ENCODE measurements around the gene SYT15B.
"Not testable (repeated sequence)": the region's sequence is repeated elsewhere in the genome, so short reads cannot be mapped to it uniquely, and the experiment has no call there.

SYT15B gene

GRCh38 chr10:47753871-47754270, 9.5 kb downstream of the SYT15B start:
- not testable (repeated sequence) for H3K4me3 ChIP-seq (ENCODE audit: low read depth in 1 of 2, low read length in 2 of 2); H3K4me1 ChIP-seq (ENCODE audit: insufficient read depth, low read length); H3K27me3 ChIP-seq (ENCODE audit: control insufficient read depth in 1 of 2, insufficient read depth in 2 of 2, low read length in 2 of 2); H3K9ac ChIP-seq (ENCODE audit: low read length); H3K36me3 ChIP-seq (ENCODE audit: insufficient read depth, low read length); H3K27ac ChIP-seq (ENCODE audit: low read depth, low read length); H3K9me3 ChIP-seq (ENCODE audit: low read length)

GRCh38 chr10:47753176-47753575, 10.2 kb downstream of the SYT15B start:
- H3K4me3 ChIP-seq (ENCODE audit: low read depth in 1 of 2, low read length in 2 of 2); H3K36me3 ChIP-seq (ENCODE audit: insufficient read depth, low read length); H3K27ac ChIP-seq (ENCODE audit: low read depth, low read length); H3K27me3 ChIP-seq (ENCODE audit: control insufficient read depth in 1 of 2, insufficient read depth in 2 of 2, low read length in 2 of 2); H3K9ac ChIP-seq (ENCODE audit: low read length); H3K4me1 ChIP-seq (ENCODE audit: insufficient read depth, low read length); H3K9me3 ChIP-seq (ENCODE audit: low read length): not testable (repeated sequence)

DNA sequence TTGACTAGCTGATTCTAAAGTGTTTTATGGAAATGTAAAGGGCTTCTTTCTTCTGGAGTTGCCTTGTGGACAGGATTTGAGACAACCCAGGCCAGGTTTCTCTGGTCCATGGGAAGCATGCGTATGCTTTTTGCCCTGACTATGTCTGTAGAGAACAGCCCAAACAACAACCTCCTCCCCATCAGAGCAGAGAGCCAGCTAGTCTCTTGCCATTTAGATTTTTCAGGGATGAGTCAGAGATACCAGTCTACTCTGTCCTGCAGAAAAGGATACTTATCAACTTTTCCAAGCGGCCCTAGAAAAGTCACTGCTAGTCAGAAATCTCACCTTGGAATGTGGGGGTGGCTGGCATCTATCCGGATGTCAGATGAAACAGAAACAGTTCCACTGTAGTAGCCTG, 11.6 kb downstream of the SYT15B start:
- H3K27me3 ChIP-seq (ENCODE audit: control insufficient read depth in 1 of 2, insufficient read depth in 2 of 2, low read length in 2 of 2); H3K27ac ChIP-seq (ENCODE audit: low read depth, low read length); H3K36me3 ChIP-seq (ENCODE audit: insufficient read depth, low read length); H3K9me3 ChIP-seq (ENCODE audit: low read length); H3K4me3 ChIP-seq (ENCODE audit: low read depth in 1 of 2, low read length in 2 of 2); H3K4me1 ChIP-seq (ENCODE audit: insufficient read depth, low read length); H3K9ac ChIP-seq (ENCODE audit: low read length): not testable (repeated sequence)

DNA sequence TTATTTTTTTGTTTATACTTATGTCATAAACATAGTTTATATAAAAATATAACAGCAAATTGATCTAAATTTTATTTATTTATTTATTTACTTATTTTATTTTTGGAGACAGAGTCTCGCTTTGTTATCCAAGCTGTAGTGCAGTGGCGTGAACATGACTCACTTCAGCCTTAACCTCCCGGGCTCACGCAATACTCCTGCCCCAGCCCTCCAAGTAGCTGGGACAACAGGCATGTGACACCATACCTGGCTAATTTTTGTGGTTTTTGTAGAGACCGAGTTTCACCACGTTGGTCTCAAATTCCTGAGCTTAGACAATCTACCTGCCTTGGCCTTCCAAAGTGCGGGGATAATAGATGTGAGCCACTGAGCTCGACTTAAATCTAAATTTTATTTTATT, 13.0 kb downstream of the SYT15B start:
- H3K4me1 ChIP-seq (ENCODE audit: insufficient read depth, low read length); H3K9me3 ChIP-seq (ENCODE audit: low read length); H3K36me3 ChIP-seq (ENCODE audit: insufficient read depth, low read length); H3K9ac ChIP-seq (ENCODE audit: low read length); H3K27me3 ChIP-seq (ENCODE audit: control insufficient read depth in 1 of 2, insufficient read depth in 2 of 2, low read length in 2 of 2); H3K27ac ChIP-seq (ENCODE audit: low read depth, low read length); H3K4me3 ChIP-seq (ENCODE audit: low read depth in 1 of 2, low read length in 2 of 2): not testable (repeated sequence)

DNA sequence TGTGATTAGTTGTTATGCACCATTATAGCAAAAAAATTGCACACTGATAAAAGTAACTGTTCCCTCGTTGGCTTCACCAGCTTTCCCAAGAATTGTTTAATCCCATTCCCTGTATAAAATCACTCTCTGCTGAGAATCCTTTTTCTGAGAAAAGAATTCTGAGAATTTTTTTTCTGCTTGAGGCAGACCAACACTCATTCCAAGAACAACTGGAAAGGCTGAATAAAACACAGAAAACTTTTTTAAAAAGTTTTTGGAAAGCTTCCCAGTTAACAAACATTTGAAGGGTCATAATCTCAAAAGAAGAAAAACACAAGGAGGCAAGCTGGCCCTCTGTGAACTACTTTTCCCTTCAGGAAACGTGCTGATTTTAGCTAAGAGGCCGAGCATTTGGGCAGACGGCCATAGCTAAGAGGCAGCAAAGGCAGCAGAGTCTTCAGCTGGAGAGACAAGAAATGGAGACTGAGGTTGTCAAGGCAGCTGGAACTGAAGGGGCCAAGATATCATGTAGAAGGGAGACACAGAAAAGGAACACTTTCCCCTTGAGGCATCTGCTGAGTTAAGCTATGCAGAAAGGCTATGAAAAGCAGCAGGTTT, 16.5 kb downstream of the SYT15B start:
- H3K4me1 ChIP-seq (ENCODE audit: insufficient read depth, low read length); H3K4me3 ChIP-seq (ENCODE audit: low read depth in 1 of 2, low read length in 2 of 2); H3K27ac ChIP-seq (ENCODE audit: low read depth, low read length); H3K27me3 ChIP-seq (ENCODE audit: control insufficient read depth in 1 of 2, insufficient read depth in 2 of 2, low read length in 2 of 2); H3K9me3 ChIP-seq (ENCODE audit: low read length); H3K9ac ChIP-seq (ENCODE audit: low read length); H3K36me3 ChIP-seq (ENCODE audit: insufficient read depth, low read length): not testable (repeated sequence)

GRCh38 chr10:47744881-47745280, 18.5 kb downstream of the SYT15B start:
- not testable (repeated sequence) for H3K4me1 ChIP-seq (ENCODE audit: insufficient read depth, low read length); H3K27me3 ChIP-seq (ENCODE audit: control insufficient read depth in 1 of 2, insufficient read depth in 2 of 2, low read length in 2 of 2); H3K9ac ChIP-seq (ENCODE audit: low read length); H3K27ac ChIP-seq (ENCODE audit: low read depth, low read length); H3K4me3 ChIP-seq (ENCODE audit: low read depth in 1 of 2, low read length in 2 of 2); H3K36me3 ChIP-seq (ENCODE audit: insufficient read depth, low read length); H3K9me3 ChIP-seq (ENCODE audit: low read length)

GRCh38 chr10:47743611-47744550, 19.5 kb downstream of the SYT15B start:
- H3K9me3 ChIP-seq (ENCODE audit: low read length); H3K27me3 ChIP-seq (ENCODE audit: control insufficient read depth in 1 of 2, insufficient read depth in 2 of 2, low read length in 2 of 2); H3K27ac ChIP-seq (ENCODE audit: low read depth, low read length); H3K4me3 ChIP-seq (ENCODE audit: low read depth in 1 of 2, low read length in 2 of 2); H3K4me1 ChIP-seq (ENCODE audit: insufficient read depth, low read length); H3K9ac ChIP-seq (ENCODE audit: low read length); H3K36me3 ChIP-seq (ENCODE audit: insufficient read depth, low read length): not testable (repeated sequence)

DNA sequence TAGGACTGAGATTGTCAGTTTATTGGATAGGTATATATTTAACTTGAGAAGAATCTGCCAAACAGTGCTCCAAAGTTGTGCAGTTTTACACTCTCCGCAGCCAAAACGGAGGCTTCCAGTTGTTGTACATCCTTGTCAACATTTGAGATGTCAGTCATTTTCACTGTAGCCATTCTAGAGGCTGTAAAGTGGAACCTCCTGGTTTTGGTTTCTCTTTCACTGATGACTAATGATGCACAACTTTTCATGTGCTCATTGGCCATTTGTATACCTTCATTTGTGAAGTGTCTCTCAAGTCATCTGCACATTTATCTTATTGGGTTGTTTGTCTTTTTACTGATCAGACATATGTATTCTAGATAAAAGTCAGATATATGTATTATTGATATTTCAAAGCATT, 22.5 kb downstream of the SYT15B start:
- not testable (repeated sequence) for H3K27ac ChIP-seq (ENCODE audit: low read depth, low read length); H3K27me3 ChIP-seq (ENCODE audit: control insufficient read depth in 1 of 2, insufficient read depth in 2 of 2, low read length in 2 of 2); H3K9ac ChIP-seq (ENCODE audit: low read length); H3K4me1 ChIP-seq (ENCODE audit: insufficient read depth, low read length); H3K4me3 ChIP-seq (ENCODE audit: low read depth in 1 of 2, low read length in 2 of 2); H3K9me3 ChIP-seq (ENCODE audit: low read length); H3K36me3 ChIP-seq (ENCODE audit: insufficient read depth, low read length)

DNA sequence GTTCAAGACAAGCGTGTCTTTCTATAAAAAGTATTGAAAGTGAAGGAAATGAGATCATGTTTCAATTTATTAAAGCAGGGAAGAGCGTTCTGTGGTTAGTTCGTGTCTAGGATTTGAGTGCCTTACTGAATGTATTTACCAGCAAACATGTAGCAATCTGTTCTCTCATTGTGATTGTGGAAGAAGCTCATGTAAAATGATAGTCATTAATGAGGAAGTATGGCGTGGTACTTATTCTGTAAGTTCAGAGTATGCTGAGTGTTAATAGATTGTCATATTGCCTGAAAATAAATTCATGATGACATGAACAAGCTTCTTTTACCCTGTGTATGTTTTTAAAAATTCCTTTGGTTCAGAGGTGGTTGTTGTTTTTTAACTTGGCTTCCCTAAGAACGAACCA, 32.5 kb downstream of the SYT15B start:
- H3K36me3 ChIP-seq (ENCODE audit: insufficient read depth, low read length); H3K27ac ChIP-seq (ENCODE audit: low read depth, low read length); H3K4me3 ChIP-seq (ENCODE audit: low read depth in 1 of 2, low read length in 2 of 2): not testable (repeated sequence)

DNA sequence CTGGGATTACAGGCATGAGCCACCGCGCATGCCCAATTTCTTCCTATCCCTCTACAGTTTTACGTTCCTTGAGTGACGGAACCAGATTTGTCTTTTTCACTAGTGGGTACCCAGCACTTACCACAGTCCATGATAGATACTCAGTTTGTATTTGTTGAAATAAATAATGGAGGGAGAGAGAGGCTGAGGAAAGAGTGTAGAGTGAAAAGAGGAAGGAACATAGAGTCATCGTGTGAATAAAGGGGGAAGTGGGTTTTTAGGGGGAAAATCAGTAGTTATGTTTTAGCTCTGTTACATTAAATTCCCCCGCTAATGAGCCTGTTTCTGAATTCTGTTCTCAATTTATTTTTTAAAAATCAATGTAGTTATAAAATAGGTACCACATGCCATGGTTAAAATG, 37.7 kb downstream of the SYT15B start:
- not testable (repeated sequence) for H3K36me3 ChIP-seq (ENCODE audit: insufficient read depth, low read length); H3K27ac ChIP-seq (ENCODE audit: low read depth, low read length); H3K4me1 ChIP-seq (ENCODE audit: insufficient read depth, low read length); H3K27me3 ChIP-seq (ENCODE audit: control insufficient read depth in 1 of 2, insufficient read depth in 2 of 2, low read length in 2 of 2); H3K9me3 ChIP-seq (ENCODE audit: low read length); H3K4me3 ChIP-seq (ENCODE audit: low read depth in 1 of 2, low read length in 2 of 2); H3K9ac ChIP-seq (ENCODE audit: low read length)

More for the DNA sequence above, 32.5 kb downstream of the SYT15B start:
- H3K9ac ChIP-seq (ENCODE audit: low read length); H3K9me3 ChIP-seq (ENCODE audit: low read length); H3K4me1 ChIP-seq (ENCODE audit: insufficient read depth, low read length); H3K27me3 ChIP-seq (ENCODE audit: control insufficient read depth in 1 of 2, insufficient read depth in 2 of 2, low read length in 2 of 2): not testable (repeated sequence)

- H3K27ac ChIP-seq (ENCODE audit: low read depth, low read length); H3K9me3 ChIP-seq (ENCODE audit: low read length); H3K9ac ChIP-seq (ENCODE audit: low read length); H3K4me1 ChIP-seq (ENCODE audit: insufficient read depth, low read length); H3K36me3 ChIP-seq (ENCODE audit: insufficient read depth, low read length); H3K4me3 ChIP-seq (ENCODE audit: low read depth in 1 of 2, low read length in 2 of 2); H3K27me3 ChIP-seq (ENCODE audit: control insufficient read depth in 1 of 2, insufficient read depth in 2 of 2, low read length in 2 of 2): not testable (repeated sequence)
Observed at GRCh38 chr10:47725047-47725446, 38.3 kb downstream of the SYT15B start.

GRCh38 chr10:47724119-47724518, 39.3 kb downstream of the SYT15B start:
- not testable (repeated sequence) for H3K9ac ChIP-seq (ENCODE audit: low read length); H3K27ac ChIP-seq (ENCODE audit: low read depth, low read length); H3K4me3 ChIP-seq (ENCODE audit: low read depth in 1 of 2, low read length in 2 of 2); H3K27me3 ChIP-seq (ENCODE audit: control insufficient read depth in 1 of 2, insufficient read depth in 2 of 2, low read length in 2 of 2); H3K4me1 ChIP-seq (ENCODE audit: insufficient read depth, low read length); H3K36me3 ChIP-seq (ENCODE audit: insufficient read depth, low read length); H3K9me3 ChIP-seq (ENCODE audit: low read length)
